GM19397 (cell line): Measurements from ENCODE around the gene MPG.

Source experiments
- ATAC-seq: cut with Tn5 transposase; IDR thresholded peaks from one replicate; pipeline ENCODE4 v1.9.1; 2021; ENCODE audit warnings: mild to moderate bottlenecking, moderate library complexity; ENCODE audit not compliant: unreplicated experiment

The MPG gene

DNA sequence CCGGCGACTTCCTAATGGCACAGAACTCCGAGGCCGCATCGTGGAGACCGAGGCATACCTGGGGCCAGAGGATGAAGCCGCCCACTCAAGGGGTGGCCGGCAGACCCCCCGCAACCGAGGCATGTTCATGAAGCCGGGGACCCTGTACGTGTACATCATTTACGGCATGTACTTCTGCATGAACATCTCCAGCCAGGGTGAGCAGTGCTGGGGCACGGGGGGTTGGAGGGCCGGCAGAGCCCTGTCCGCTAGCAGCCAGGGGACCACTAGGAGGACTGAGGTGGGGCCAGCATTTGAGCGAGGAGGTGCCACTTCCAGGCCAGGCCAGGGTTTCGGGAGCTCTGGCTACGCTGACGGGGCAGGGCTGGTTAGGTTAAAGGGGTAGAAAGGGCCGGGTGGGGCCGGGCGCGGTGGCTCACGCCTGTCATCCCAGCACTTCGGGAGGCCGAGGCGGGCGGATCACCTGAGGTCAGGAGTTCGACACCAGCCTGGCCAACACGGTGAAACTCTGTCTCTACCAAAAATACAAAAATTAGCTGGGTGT lies 5.1 kb downstream of the MPG start:
- no peak for ATAC-seq

DNA sequence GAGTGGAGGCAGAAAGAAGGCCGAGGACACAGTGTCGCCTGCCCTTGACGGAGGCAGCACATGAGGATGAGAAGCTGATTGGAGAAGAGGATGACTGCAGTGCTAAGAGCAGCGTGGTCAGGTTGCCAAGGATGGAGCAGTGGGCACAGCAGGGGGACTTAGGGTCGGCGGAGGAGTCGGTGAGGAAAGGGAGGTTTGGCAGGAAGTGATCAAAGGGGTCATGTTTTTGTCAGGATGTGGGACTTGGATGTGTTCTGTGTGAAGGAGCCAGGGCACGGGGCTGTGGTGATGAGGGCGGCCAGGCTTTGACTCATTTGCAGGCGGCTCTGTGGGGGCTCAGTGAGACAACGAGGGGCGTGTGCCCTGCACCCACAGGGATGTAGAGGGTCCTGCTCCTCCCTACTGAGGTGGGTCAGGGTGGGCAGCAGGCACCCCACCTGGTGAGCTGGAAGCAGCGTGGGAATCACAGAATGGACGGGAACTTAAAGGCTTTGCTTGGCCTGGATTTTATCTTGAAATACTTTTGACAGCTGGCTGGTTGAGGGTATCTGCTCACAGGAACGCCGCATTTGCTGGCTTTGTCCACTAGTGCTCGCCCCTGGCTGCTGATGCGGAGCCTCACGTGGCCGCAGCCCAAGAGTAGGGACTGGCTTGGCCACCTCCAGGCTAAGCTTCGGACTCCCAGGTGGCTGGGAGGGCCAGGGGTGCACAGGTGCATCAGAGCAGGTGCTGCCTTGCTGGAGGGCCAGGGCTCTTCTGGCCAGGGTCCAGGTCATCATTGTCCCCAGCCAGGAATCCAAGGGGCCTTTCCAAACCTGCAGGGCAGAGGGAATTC lies 6.0 kb downstream of the MPG start:
- ATAC-seq: no peak

DNA sequence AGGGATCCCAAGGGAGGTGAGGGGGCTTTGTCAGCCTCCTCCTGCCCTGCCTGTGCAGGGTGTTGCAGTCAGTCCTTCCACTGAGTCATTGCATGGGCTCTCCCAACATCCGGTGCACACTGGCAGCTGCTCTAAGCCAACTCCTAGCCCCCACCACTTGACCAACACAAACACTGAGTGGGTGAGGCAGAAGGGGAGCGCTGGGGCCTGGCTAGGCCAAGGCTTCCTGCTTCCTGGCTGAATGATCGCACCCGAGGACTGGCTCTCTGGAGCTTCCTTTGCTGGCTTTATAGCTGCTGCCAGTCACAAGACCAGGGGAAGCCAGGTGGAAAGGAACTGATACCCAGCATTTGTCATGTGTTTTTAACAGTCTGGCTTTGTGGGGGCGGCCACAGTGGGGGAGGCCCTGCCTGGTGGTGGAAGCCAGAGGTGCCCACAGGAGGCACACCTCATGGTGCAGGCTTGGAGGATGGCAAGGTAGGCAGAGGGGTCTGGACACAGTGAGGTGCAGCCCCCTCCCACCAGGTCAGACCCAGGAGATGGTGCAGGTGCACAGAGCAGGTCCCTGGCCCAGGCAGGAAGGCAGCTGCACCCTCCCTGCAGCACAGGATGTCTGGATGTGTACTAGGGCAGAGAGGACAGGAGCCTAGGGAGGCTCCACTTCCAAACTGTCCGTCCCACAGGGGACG lies 6.8 kb downstream of the MPG start:
- ATAC-seq: peak; percentile 50

DNA sequence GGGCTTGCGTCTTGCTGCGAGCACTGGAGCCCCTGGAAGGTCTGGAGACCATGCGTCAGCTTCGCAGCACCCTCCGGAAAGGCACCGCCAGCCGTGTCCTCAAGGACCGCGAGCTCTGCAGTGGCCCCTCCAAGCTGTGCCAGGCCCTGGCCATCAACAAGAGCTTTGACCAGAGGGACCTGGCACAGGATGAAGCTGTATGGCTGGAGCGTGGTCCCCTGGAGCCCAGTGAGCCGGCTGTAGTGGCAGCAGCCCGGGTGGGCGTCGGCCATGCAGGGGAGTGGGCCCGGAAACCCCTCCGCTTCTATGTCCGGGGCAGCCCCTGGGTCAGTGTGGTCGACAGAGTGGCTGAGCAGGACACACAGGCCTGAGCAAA lies 7.4 kb downstream of the MPG start:
- ATAC-seq: no peak

DNA sequence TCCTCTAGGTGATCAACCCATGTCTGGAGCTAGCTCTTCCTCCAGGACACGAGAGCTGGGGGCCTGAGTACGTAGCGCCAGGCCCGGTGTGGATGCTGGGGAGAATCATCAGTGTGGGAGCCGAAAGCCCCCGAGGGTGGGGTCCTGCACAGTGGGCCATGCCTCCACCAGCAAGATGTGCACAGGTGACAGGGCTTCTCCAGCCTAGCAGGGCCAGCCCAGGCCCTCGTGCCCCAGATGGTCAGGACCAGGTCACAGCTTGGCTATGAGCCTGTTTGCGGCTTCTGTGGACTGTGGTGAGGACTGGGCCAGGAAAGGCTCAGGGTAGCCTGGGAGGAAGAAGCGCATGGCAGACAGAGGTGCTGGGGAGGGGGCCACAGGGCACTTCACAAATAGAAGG lies 7.8 kb downstream of the MPG start:
- no peak for ATAC-seq

DNA sequence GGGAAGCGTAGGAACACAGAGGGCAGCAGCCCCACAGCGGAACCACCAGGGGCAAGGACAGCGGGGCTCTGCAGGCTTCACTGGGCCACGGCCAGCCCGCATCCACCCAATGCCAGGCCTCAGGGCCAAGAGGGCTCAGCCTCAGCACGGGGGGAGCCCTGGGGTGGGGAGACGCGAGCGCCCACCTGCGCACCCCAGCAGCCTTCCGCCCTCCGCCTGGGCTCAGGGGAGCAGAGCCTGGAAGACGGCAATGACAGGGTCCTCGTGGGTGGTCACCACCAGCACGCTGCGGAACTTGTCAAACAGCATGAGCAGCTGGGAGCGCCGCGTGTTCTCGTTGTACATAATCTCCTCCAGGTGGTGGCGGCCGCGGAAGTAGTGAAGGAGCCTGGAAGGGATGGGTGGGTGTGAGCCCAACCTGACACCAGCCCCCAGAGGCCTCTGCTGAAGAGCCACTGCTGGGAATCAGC lies 8.5 kb downstream of the MPG start:
- ATAC-seq: no peak

DNA sequence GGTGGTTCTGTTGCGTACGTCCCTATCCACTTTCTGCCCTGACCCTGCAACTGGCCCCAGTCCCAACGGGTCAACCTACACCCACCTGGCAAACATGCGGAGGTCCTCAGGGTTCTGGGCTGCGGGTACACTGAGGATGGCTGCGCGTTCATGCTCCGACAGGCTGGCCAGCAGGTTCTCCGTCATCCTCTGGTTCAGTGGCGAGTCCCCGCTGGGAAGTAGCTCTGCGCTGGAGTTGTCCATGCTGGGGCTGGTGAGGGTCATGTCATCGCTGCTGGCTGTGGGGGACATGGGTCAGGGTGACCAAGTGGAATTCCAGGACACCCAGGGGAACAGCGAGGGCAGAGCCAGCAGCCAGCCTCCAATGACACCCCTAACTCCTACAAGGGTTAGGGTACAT lies 10.6 kb downstream of the MPG start:
- no peak for ATAC-seq

DNA sequence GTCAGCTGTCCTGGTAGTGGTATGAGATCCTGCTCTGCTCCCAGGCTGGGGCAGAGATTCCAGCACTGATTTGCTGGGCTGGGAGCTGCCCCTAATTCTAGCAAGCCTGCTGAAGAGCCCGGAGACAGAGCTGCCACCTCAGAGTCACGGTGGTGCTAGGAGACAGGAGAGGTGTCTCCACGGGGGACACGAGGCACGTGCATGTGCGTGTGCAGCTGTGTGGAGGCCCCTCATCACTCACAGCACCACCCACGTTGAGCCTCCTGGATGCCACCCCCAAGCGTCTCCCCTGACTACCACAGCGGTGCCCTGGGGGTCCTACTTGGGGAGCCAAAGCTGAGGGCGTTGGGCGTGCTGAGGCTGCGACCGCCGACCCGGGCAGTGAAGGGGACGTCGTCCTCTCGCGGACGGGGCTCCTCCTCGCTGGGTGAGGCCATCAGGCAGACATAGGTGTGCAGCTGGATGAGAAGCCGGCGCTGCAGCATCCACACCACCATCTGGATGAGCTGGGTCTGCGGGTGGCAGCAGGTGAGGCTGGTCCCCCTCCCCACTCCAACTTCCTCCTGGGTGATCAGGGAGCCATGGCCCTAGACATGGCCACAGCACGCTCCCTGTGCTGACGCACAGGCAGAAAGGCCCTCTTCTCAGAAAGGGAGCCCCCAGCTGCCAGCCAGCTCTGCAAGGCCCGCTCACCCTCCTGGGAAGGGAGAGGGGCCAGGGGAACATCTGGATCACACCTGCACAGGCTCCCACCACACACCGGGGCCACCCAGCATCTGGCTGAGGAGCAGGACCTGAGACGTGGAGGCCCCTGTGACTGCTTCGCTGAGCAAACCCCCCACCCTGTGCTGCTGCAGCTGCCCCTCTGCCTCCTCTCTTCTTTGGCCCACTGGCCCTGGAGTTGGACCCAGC lies 11.6 kb downstream of the MPG start:
- ATAC-seq: no peak

DNA sequence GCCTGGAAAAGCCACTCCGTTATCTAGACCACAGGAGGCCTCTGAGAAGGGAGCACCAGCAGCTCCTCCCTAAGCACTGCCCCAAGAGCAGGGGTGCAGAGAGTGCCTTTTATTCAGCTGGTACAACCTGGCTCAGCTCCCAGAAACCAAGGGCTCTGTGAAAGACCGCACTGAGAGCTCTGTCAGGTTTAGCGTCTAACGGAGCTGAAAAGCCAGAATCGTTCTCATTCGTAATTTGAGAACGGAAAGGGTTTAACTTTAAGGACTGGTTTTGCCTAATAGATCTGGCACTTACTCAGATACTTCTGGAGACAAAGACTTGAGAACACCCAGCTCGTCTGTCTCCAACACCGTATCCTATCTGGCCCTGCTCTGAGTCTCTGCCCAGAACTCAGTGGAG lies 13.5 kb downstream of the MPG start:
- ATAC-seq: no peak

DNA sequence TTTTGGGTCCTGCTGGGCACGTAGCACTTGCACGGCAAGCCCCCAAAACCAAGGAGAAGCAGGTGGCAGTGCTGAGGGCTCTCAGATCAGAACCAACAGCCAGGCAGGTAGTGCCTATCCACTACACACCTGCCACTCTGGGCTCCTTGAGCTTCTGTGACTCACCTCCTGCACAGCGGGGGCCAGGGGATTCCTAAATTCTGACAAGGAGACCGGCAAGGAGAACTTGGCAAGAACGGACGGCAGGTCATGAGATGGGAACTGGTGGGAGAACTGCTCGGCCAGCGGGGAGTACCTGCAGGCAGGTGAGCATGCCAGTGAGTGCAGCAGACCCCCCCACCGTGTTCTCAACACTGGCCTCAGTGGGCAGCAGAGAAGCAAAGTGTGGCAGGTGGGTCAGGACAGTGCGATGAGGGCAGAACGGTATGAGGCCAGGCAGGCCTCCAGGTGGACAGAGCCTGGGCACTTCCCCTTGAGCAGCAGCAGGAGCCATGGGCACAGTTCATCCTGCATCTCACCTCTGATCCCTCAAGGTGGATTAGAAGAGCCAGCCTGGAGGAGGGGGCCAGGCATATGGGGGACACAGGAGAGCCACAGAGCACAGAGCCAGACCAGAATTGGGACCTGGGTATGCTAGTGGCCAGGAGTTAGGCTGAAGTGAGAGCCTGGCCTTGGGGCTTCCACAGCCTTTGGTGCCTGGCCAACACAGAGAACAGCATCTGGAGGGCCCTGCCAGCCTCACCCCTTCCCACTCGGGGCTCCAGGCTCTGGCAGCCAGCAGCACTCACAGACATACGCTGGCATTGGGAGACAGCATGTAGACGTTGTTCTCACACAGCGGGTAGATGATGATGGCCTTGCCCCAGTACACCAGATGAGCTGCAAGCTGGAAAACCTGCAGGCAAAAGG lies 14.7 kb downstream of the MPG start:
- no peak for ATAC-seq

DNA sequence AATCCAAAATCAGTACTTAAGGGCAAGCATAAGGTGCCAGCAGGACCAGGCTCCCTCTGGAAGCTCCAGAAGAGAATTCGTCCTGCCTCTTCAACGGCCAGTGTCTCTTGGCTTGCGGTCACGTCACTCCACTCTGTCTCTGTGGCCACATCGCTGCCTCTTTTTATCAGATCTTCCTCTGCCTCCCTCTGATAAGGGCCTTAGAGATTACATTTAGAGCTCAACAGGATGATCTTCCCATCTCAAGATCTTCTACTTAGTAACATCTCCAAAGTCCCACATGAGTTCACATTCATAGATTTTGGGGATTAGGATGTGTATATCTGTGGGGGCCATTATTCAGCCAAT lies 16.9 kb downstream of the MPG start:
- no peak for ATAC-seq

DNA sequence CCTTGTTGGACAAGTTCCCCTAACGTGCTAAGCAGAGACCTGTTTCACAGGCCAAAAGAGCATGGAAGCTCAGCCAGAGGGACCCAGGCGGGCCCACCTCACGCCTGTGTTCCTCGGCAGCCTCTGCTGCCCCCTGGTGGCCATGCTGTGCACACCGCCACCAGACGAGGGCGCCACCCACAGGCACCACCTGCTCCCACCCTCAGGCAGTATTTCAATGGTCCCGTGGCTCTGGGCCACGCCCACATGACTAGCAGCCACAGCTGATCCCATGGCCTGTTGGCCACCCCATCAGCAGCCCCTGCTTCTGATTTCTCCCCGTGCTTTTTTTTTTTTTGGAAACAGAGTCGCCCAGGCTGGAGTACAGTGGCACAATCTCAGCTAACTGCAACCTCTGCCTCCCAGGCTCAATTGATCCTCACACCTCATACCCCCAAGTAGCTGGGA lies 18.9 kb downstream of the MPG start:
- no peak for ATAC-seq

DNA sequence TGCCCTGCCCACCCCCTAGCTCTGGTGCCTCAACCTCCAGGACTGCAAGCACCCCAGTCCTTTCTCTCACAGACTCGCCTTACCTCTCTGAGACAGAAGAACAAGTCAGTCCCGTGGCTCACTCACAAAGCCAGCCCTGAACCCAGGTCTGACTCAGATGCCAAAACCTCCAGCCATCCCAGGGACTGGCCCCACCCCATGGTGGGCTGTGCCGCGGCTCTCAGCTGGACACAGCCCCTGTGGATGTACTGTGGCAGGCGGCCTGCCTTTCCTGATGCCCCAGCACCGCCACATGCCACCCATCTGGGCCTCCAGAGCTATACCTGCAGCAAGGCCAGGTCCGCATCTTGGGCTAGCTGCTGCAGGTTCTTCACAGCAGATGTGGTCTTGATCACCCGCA lies 19.8 kb downstream of the MPG start:
- ATAC-seq: no peak

DNA sequence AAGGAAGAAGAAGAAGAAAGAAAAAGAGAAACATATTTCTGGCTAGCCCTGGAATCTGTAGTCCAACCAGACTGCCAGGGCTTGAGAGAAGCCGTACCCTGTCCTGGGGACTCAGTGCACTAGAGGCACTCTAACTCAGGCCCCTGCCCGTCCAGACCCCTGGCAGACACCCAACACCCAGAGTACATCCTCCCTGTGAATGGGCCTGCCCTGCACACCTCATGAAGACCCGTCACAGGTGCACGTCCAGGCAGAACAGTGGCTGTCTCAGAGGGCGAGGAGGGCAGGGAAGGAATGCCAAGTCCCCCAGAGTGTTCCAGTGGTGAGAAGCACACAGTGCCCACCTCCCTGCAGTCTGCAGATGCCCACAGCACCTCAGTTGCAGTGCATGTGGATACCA lies 23.0 kb downstream of the MPG start:
- ATAC-seq: no peak

DNA sequence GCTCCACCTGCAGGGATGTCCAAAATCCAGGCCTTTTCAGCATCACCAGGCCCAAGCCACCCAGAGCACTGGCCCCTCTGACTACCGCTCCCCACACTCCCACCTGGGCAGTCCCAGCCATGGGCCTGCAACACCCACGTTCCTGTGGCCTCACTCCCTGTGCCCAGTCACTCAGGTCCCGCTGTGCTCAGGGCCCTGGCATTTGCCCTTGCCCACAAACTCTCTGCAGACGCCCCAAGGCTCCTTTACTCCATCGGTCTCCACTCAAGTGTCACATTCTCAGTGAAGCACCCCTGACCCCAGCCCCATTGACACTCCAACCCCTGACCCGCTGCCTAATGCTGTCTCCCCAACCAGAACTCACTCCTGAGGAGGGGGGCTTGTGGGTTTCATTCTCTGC lies 23.6 kb downstream of the MPG start:
- no peak for ATAC-seq

DNA sequence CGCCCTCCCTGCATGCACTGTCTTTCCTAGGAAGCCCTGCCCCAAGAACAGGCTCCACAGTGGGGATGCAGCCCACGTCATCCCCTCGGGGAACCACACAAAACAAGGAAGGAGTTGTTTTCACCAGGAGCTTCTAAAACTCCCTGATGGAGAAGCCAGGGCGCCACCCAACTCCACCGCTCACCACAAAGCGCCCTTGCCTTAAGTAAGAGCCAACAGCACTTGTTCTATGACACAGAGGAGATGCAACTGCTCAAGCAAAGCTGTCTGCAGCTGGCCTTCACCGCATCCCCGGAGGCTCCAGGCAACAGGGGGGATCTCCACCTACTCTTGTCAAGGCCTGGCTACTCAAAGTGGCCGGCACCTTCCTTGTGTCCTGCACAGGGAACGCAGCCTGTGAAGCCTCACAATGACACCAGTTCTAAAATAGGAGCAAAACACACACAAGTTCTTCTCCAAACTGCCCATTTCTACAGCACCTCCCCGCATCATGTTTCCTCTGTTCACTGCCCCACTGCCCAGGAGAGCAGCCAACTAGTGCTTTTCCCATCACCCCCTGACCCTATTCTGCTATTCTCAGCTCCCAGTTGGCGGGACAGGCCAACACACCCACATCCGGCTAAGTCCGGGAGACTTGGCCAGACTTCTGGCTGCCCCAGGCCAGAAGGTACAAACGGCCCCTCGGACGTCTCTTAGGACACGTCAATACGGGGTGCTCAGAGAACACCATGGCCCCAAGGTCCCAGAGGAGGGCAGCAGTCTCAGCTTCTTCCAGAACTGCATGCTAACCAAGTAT lies 24.2 kb downstream of the MPG start:
- ATAC-seq: no peak

DNA sequence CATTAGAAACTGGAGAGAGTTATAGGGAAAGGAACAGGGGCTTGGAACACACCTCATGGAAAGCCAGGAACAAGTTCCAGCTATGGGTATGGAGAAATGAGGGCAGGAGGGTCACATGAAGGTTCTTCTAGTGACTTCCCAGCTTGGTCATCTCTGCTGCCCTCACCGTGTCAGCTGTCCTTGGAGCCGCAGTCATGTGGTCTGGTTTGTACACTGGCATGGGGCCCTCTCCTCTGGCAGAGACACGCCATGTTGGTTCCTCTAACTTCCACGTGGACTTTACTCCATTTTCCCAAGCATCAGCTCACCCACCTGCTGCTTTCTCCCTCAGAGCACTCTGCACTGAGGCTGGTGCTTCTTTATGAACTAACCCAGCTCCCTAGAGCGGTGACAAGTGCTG lies 26.3 kb downstream of the MPG start:
- no peak for ATAC-seq

DNA sequence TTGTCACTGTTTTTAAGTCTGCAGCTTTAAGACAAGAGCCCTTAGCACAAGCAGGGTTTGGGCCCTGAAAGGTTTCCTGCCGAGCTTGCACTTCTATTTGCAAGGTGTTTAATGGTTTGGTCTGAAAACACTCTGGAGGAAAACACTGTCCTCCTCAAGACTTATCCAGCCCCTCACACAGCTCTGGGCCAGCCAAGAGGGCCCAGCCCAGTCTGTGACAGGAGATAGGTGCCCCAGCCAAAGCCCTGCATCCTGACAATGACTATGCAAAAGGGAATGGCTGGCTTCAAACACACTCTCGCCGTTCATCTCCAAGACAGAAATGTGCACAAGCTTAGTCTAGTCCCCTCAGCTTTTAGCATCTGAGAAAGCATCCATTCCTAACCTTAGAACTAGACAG lies 26.9 kb downstream of the MPG start:
- no peak for ATAC-seq

DNA sequence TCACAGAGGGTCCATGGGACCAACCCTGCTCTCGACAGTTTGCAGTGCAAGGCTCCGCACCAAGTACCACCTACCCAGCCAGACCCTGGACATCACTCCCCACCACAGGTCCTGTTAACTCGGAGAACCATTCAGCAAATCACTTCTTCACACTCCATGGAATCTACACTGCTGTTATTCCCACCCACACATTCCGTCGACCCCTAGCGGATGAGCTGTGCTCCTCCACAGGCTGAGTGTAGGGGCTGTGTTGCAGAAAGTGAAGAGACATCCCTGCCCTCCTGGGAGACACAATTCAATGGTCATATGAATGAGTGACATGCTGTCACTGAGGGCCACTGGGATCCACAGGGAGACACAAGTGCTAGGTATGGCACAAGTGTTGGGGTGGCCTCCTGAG lies 27.5 kb downstream of the MPG start:
- no peak for ATAC-seq
